LHCN-M2 (cell line): ENCODE measurements around the gene MSX2. TPM values are rescaled to one million over a fixed set of nuclear protein-coding genes. Genes with fewer than 3 reads are reported as not detected.

Experiments
- DNase-seq: peaks from one replicate; pipeline ENCODE4 v3.0.0-alpha.2; 2012; ENCODE audit warnings: low read depth
- total RNA-seq: library from RNA; depleted of rRNA; stranded (reverse); fragments of >200 nt; gene quantifications from 2 replicates; pipeline ENCODE4 v1.2.3, GENCODE V29; 2014

Gene MSX2
- total RNA-seq, 1 experiment from 2014 or later: 4.9 TPM

- no peak for DNase-seq
Observed at GRCh38 chr5:174718880-174719610, 5.3 kb upstream of the MSX2 start.

GRCh38 chr5:174719793-174720611 is 4.4 kb upstream of the MSX2 start:
- no peak for DNase-seq

GRCh38 chr5:174720612-174721529 is 3.5 kb upstream of the MSX2 start:
- no peak for DNase-seq

GRCh38 chr5:174721530-174722432 is 2.6 kb upstream of the MSX2 start:
- DNase-seq: no peak

GRCh38 chr5:174722500-174722899 is 1.9 kb upstream of the MSX2 start:
- no peak for DNase-seq

GRCh38 chr5:174723315-174723978 is 935 bp upstream of the MSX2 start:
- DNase-seq: no peak

GRCh38 chr5:174723979-174724483 is 351 bp upstream of the MSX2 start:
- DNase-seq: peak; percentile 24

GRCh38 chr5:174725261-174725990 is 1.0 kb downstream of the MSX2 start:
- DNase-seq: peak; percentile 7

- DNase-seq: no peak
Observed at GRCh38 chr5:174725991-174726601, 1.7 kb downstream of the MSX2 start.

- no peak for DNase-seq
Observed at GRCh38 chr5:174726916-174727793, 2.8 kb downstream of the MSX2 start.

- DNase-seq: no peak
Observed at GRCh38 chr5:174727794-174728680, 3.7 kb downstream of the MSX2 start.

GRCh38 chr5:174729075-174729680 is 4.8 kb downstream of the MSX2 start:
- no peak for DNase-seq

GRCh38 chr5:174731214-174732035 is 7.0 kb downstream of the MSX2 start:
- no peak for DNase-seq

- DNase-seq: no peak
Observed at GRCh38 chr5:174732036-174733020, 7.9 kb downstream of the MSX2 start.
